HEK293T (cell line): ENCODE measurements around the gene MYBBP1A.

Source experiments
- CTCF ChIA-PET: fragments of 350-600 bp; formaldehyde crosslinking; extraction: SDS; loops from one replicate; lab custom pipeline; 2021; ENCODE audit warnings: antibody characterized with exemption, inconsistent platforms; lab: Yijun Ruan, JAX
- POLR2A ChIA-PET: fragments of 350-600 bp; formaldehyde crosslinking; extraction: SDS; loops from one replicate; lab custom pipeline; 2020; ENCODE audit warnings: antibody characterized with exemption, inconsistent platforms; lab: Yijun Ruan, JAX
- DNase-seq: peaks from one replicate; pipeline ENCODE4 v3.0.0; 2012; ENCODE audit warnings: mixed read lengths; ENCODE audit errors: extremely low spot score
- ARNT ChIP-seq: fragments of 450-650 bp; IDR thresholded peaks from 2 replicates; pipeline ENCODE4 v1.6.1; 2017; ENCODE audit warnings: mild to moderate bottlenecking
- BHLHE40 ChIP-seq: fragments of 450-650 bp; IDR thresholded peaks from 2 replicates; pipeline ENCODE4 v1.6.1; 2016; ENCODE audit warnings: mild to moderate bottlenecking, moderate library complexity, borderline replicate concordance
- CTBP1 ChIP-seq: fragments of 450-650 bp; IDR thresholded peaks from 2 replicates; pipeline ENCODE4 v1.6.1; 2016; ENCODE audit warnings: borderline replicate concordance
- ELF4 ChIP-seq: fragments of 450-650 bp; IDR thresholded peaks from 2 replicates; pipeline ENCODE4 v1.6.1; 2017; ENCODE audit warnings: antibody characterized with exemption
- FOXA1 ChIP-seq: fragments of 450-650 bp; IDR thresholded peaks from 2 replicates; pipeline ENCODE4 v1.6.1; 2016; ENCODE audit warnings: mild to moderate bottlenecking
- FOXK2 ChIP-seq: fragments of 450-650 bp; IDR thresholded peaks from 2 replicates; pipeline ENCODE4 v1.6.1; 2016; ENCODE audit warnings: mild to moderate bottlenecking
- FOXM1 ChIP-seq: fragments of 450-650 bp; IDR thresholded peaks from 2 replicates; pipeline ENCODE4 v1.6.1; 2017; ENCODE audit warnings: mild to moderate bottlenecking, borderline replicate concordance
- HDGF ChIP-seq: fragments of 450-650 bp; IDR thresholded peaks from 2 replicates; pipeline ENCODE4 v1.6.1; 2017; ENCODE audit warnings: antibody characterized with exemption, borderline replicate concordance
- L3MBTL2 ChIP-seq: fragments of 450-650 bp; conservative IDR thresholded peaks from 2 replicates; pipeline ENCODE4 v1.6.1; 2016; ENCODE audit warnings: mild to moderate bottlenecking
- LEF1 ChIP-seq: fragments of 450-650 bp; IDR thresholded peaks from 2 replicates; pipeline ENCODE4 v1.6.1; 2017; ENCODE audit warnings: mild to moderate bottlenecking, borderline replicate concordance
- NFRKB ChIP-seq: fragments of 450-650 bp; IDR thresholded peaks from 2 replicates; pipeline ENCODE4 v1.6.1; 2016; ENCODE audit warnings: mild to moderate bottlenecking, moderate library complexity
- SP1 ChIP-seq: fragments of 450-650 bp; IDR thresholded peaks from 2 replicates; pipeline ENCODE4 v1.6.1; 2017
- SUZ12 ChIP-seq: fragments of 450-650 bp; IDR thresholded peaks from 2 replicates; pipeline ENCODE4 v1.6.1; 2016; ENCODE audit warnings: mild to moderate bottlenecking
- TARDBP ChIP-seq: fragments of 450-650 bp; IDR thresholded peaks from 2 replicates; pipeline ENCODE4 v1.6.1; 2016
- ZNF384 ChIP-seq: fragments of 450-650 bp; IDR thresholded peaks from 2 replicates; pipeline ENCODE4 v1.6.1; 2016
- TF ChIP-seq, protein P1 (sequence below): fragments of 450-650 bp; IDR thresholded peaks from 2 replicates; pipeline ENCODE4 v1.6.1; 2016

MYBBP1A gene

GRCh38 chr17:4525691-4526397 is 29.3 kb downstream of the MYBBP1A start:
- CTCF ChIA-PET: interaction anchor here (0.6 kb wide), 1 partner anchor 673 kb away, joined by 3 read pairs; no protein-coding TSS in a partner anchor

GRCh38 chr17:4523946-4524345 is 31.2 kb downstream of the MYBBP1A start:
- ChIA-PET POLR2A (no interaction called here), CTCF (interaction anchor here (0.6 kb wide), 1 partner anchor 109 kb away, joined by 3 read pairs; no protein-coding TSS in a partner anchor)
- no peak for DNase-seq
- TF ChIP-seq CTBP1 (no peak), FOXK2 (no peak), NFRKB (no peak), ARNT (no peak), SP1 (no peak)

More at GRCh38 chr17:4525691-4526397, 29.3 kb downstream of the MYBBP1A start:
- no peak for TF ChIP-seq FOXA1
- no peak for TF ChIP-seq HDGF
- TF ChIP-seq FOXM1: no peak
- no peak for TF ChIP-seq L3MBTL2
- TF ChIP-seq FOXK2: no peak
- no peak for TF ChIP-seq NFRKB
- TF ChIP-seq, protein P1, sequence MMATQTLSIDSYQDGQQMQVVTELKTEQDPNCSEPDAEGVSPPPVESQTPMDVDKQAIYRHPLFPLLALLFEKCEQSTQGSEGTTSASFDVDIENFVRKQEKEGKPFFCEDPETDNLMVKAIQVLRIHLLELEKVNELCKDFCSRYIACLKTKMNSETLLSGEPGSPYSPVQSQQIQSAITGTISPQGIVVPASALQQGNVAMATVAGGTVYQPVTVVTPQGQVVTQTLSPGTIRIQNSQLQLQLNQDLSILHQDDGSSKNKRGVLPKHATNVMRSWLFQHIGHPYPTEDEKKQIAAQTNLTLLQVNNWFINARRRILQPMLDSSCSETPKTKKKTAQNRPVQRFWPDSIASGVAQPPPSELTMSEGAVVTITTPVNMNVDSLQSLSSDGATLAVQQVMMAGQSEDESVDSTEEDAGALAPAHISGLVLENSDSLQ: no peak
- no peak for DNase-seq
- POLR2A ChIA-PET: no interaction called here

DNA sequence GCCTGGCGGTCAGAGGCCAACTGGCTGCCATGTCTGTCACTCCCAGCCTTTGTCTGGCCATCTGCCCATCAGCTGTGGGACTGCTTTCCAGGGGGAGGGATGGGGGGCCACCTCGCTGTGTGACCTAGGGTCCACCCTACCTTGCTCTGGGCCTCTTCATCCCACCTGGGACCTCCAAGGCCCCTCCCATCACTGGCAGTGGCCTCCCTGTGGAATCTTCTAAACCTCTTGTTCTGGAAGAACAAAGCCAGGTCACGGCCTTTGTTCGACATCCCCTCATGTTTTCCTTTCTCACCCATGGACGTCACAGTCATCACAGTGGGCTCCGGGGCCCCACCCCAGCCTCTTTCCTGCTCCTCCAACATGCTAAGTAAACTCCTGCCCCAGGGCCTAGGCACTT is 32.5 kb downstream of the MYBBP1A start:
- TF ChIP-seq NFRKB: no peak
- TF ChIP-seq ELF4: no peak
- no peak for TF ChIP-seq TARDBP
- TF ChIP-seq L3MBTL2: no peak
- TF ChIP-seq ZNF384: no peak
- no peak for TF ChIP-seq SP1
- TF ChIP-seq HDGF: no peak
- TF ChIP-seq CTBP1: no peak
- CTCF ChIA-PET: no interaction called here
- POLR2A ChIA-PET: no interaction called here
- no peak for DNase-seq

GRCh38 chr17:4520894-4521600 is 34.1 kb downstream of the MYBBP1A start:
- no peak for DNase-seq
- ChIA-PET POLR2A (no interaction called here), CTCF (interaction anchor here (1.2 kb wide), 1 partner anchor 9 kb away, joined by 3 read pairs; no protein-coding TSS in a partner anchor)
- TF ChIP-seq BHLHE40 (no peak), L3MBTL2 (no peak), NFRKB (no peak), LEF1 (no peak), ELF4 (no peak), FOXM1 (no peak), FOXK2 (no peak)

- ChIA-PET POLR2A (no interaction called here), CTCF (interaction anchor here (1.2 kb wide), 1 partner anchor 8 kb away, joined by 3 read pairs; no protein-coding TSS in a partner anchor)
- TF ChIP-seq ZNF384 (no peak), HDGF (no peak), ARNT (no peak), NFRKB (no peak), L3MBTL2 (no peak), FOXA1 (no peak), SP1 (no peak), SUZ12 (no peak), BHLHE40 (no peak), FOXM1 (no peak), CTBP1 (no peak), FOXK2 (no peak)
- TF ChIP-seq, protein P1: no peak
These were observed 34.9 kb downstream of the MYBBP1A start for GRCh38 chr17:4520060-4520893.

DNA sequence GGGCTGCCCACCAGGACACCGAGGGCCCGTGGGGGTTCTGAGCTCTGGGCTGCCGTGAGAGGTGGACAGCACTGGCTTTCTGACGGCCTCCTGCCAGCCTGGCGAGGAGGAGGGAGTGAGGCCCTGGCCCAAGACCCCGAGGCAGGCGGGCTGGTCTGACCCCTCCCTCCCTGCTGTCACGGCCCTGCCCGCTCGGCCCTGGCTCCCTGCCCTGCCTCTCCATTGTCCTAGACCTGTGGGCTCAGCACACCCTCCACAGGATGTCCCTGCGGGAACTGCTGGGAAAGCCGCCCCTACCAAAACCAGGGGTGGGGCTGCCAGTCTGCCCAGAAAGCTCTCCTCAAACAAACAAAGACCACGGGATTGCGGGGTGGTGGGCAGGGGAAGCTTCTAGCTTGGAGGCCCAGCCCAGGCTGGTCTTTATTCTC is 35.8 kb downstream of the MYBBP1A start:
- ChIA-PET POLR2A (no interaction called here), CTCF (no interaction called here)
- TF ChIP-seq FOXA1: no peak
- TF ChIP-seq ARNT: no peak
- no peak for TF ChIP-seq LEF1
- TF ChIP-seq SUZ12: no peak
- TF ChIP-seq ELF4: no peak
- TF ChIP-seq L3MBTL2: no peak
- no peak for TF ChIP-seq FOXM1
- TF ChIP-seq HDGF: no peak
- TF ChIP-seq SP1: no peak
- no peak for TF ChIP-seq BHLHE40
- no peak for TF ChIP-seq CTBP1
- no peak for TF ChIP-seq NFRKB
- TF ChIP-seq FOXK2: no peak
- TF ChIP-seq TARDBP: no peak
- TF ChIP-seq, protein P1: no peak
- no peak for TF ChIP-seq ZNF384
- DNase-seq: no peak

More at GRCh38 chr17:4520060-4520893, 34.9 kb downstream of the MYBBP1A start:
- DNase-seq: no peak
